ENCODE results near the gene TRABD2B.
"Not testable (repeated sequence)": the region's sequence is repeated elsewhere in the genome, so short reads cannot be mapped to it uniquely, and the experiment has no call there.

Gene TRABD2B

GRCh38 chr1:47963568-47964358 is 33.4 kb downstream of the TRABD2B start:
- no peak for DNase-seq

- no peak for DNase-seq
These were observed 34.3 kb downstream of the TRABD2B start for GRCh38 chr1:47962750-47963492.

- DNase-seq, result not testable (repeated sequence)
These were observed 35.4 kb downstream of the TRABD2B start for GRCh38 chr1:47961835-47962234.

- DNase-seq, result not testable (repeated sequence)
These were observed 40.7 kb downstream of the TRABD2B start for GRCh38 chr1:47956491-47956890.

- DNase-seq, result no peak
These were observed 43.5 kb downstream of the TRABD2B start for GRCh38 chr1:47953661-47954060.

GRCh38 chr1:47951545-47952235 is 45.5 kb downstream of the TRABD2B start:
- DNase-seq, result no peak

GRCh38 chr1:47951026-47951425 is 46.2 kb downstream of the TRABD2B start:
- DNase-seq, result no peak

GRCh38 chr1:47950471-47950870 is 46.7 kb downstream of the TRABD2B start:
- no peak for DNase-seq

- DNase-seq, result no peak
These were observed 49.1 kb downstream of the TRABD2B start for GRCh38 chr1:47948126-47948525.

- no peak for DNase-seq
These were observed 49.7 kb downstream of the TRABD2B start for GRCh38 chr1:47947531-47947930.

GRCh38 chr1:47944561-47944960 is 52.6 kb downstream of the TRABD2B start:
- no peak for DNase-seq

GRCh38 chr1:47942240-47942629 is 55.0 kb downstream of the TRABD2B start:
- DNase-seq, result no peak

- no peak for DNase-seq
These were observed 55.5 kb downstream of the TRABD2B start for GRCh38 chr1:47941609-47942239.

GRCh38 chr1:47940779-47941178 is 56.4 kb downstream of the TRABD2B start:
- DNase-seq, result no peak

GRCh38 chr1:47940326-47940725 is 56.9 kb downstream of the TRABD2B start:
- no peak for DNase-seq

GRCh38 chr1:47938520-47938919 is 58.7 kb downstream of the TRABD2B start:
- DNase-seq, result no peak

GRCh38 chr1:47937586-47938254 is 59.5 kb downstream of the TRABD2B start:
- DNase-seq, result no peak

- no peak for DNase-seq
These were observed 60.2 kb downstream of the TRABD2B start for GRCh38 chr1:47936916-47937551.

GRCh38 chr1:47935856-47936255 is 61.3 kb downstream of the TRABD2B start:
- no peak for DNase-seq

GRCh38 chr1:47935163-47935562 is 62.0 kb downstream of the TRABD2B start:
- no peak for DNase-seq

GRCh38 chr1:47934243-47934805 is 62.9 kb downstream of the TRABD2B start:
- no peak for DNase-seq

GRCh38 chr1:47932743-47933142 is 64.4 kb downstream of the TRABD2B start:
- DNase-seq, result no peak
